CD14-positive monocyte (primary cell): Measurements from ENCODE around the gene ALDH4A1. TPM values are rescaled to one million over a fixed set of nuclear protein-coding genes. Genes with fewer than 3 reads are reported as not detected.

Experiments used
- DNase-seq, 3 donors: peaks; one replicate each; pipeline ENCODE4 v3.0.0-alpha.2; 2011 to 2022
- H2AFZ ChIP-seq: 2 replicates; pipeline ENCODE4 v1.6.0; 2012; ENCODE audit warnings: mild to moderate bottlenecking, low read depth, low read length, inconsistent platforms; ENCODE audit not compliant: insufficient read depth, poor library complexity, severe bottlenecking
- H3K27ac ChIP-seq, 2 donors: 1 replicate in 1 of 2; 2 replicates in 1 of 2; pipeline ENCODE4 v1.5.1; 2012 to 2013; ENCODE audit warnings: low read length in 2 of 2, control low read depth in 1 of 2, inconsistent platforms in 1 of 2, low read depth in 1 of 2, mild to moderate bottlenecking in 1 of 2
- H3K27me3 ChIP-seq, 2 donors: one replicate each; pipeline versions ENCODE4 v1.6.0 to v1.6.1; 2011 to 2013; ENCODE audit warnings: low read length in 2 of 2; ENCODE audit not compliant: control insufficient read depth in 2 of 2, insufficient read depth in 2 of 2
- H3K36me3 ChIP-seq, 2 donors: replicated peaks in 1 of 2; 1 replicate in 1 of 2; 2 replicates in 1 of 2; pipeline versions ENCODE4 v1.5.1 to v1.6.1; 2012 to 2013; ENCODE audit warnings: low read length in 2 of 2, control low read depth in 1 of 2, inconsistent platforms in 1 of 2, mild to moderate bottlenecking in 1 of 2; ENCODE audit not compliant: insufficient read depth in 2 of 2, control insufficient read depth in 1 of 2
- H3K4me1 ChIP-seq, 2 donors: 1 replicate in 1 of 2; 2 replicates in 1 of 2; pipeline versions ENCODE4 v1.5.1 to v1.6.1; 2012 to 2013; ENCODE audit warnings: low read length in 2 of 2, control low read depth in 1 of 2, inconsistent platforms in 1 of 2, mild to moderate bottlenecking in 1 of 2, moderate library complexity in 1 of 2; ENCODE audit not compliant: insufficient read depth in 2 of 2, control insufficient read depth in 1 of 2
- H3K4me2 ChIP-seq: replicated peaks from 2 replicates; pipeline ENCODE3; 2012; ENCODE audit warnings: low read length, moderate library complexity, mild to moderate bottlenecking; ENCODE audit not compliant: poor library complexity, severe bottlenecking; ENCODE audit errors: extremely low read depth
- H3K4me3 ChIP-seq, 3 experiments: fragments of 200-600 bp in 1 of 3; sonication (generic) in 1 of 3; replicated peaks in 1 of 3; 1 replicate in 2 of 3; 2 replicates in 1 of 3; pipeline ENCODE4 v1.5.1; 2011 to 2013; ENCODE audit warnings: low read length in 3 of 3, mild to moderate bottlenecking in 3 of 3, control low read depth in 2 of 3, low read depth in 2 of 3, inconsistent platforms in 1 of 3, moderate library complexity in 1 of 3
- H3K79me2 ChIP-seq: 2 replicates; pipeline ENCODE4 v1.6.0; 2012; ENCODE audit warnings: mild to moderate bottlenecking, control low read depth, inconsistent platforms, low read length, moderate library complexity; ENCODE audit not compliant: insufficient read depth
- H3K9ac ChIP-seq: 2 replicates; pipeline ENCODE4 v1.6.0; 2017; ENCODE audit warnings: low read length, mild to moderate bottlenecking; ENCODE audit not compliant: insufficient read depth, poor library complexity, severe bottlenecking
- H3K9me3 ChIP-seq, 2 donors: replicated peaks in 1 of 2; 1 replicate in 1 of 2; 2 replicates in 1 of 2; pipeline versions ENCODE4 v1.5.1 to v1.6.1; 2012 to 2013; ENCODE audit warnings: low read length in 2 of 2, control low read depth in 1 of 2; ENCODE audit not compliant: control insufficient read depth in 1 of 2, insufficient read depth in 1 of 2
- H4K20me1 ChIP-seq: 2 replicates; pipeline ENCODE4 v1.6.0; 2012; ENCODE audit warnings: mild to moderate bottlenecking, low read length, control low read depth, moderate library complexity; ENCODE audit not compliant: insufficient read depth
- H3K27ac Mint-ChIP-seq, 7 donors: one replicate each; pipeline ENCODE4 v1.8.0; 2020; ENCODE audit warnings: mild to moderate bottlenecking in 7 of 7, mixed read lengths in 7 of 7, moderate library complexity in 6 of 7, inconsistent platforms in 2 of 7
- H3K27me3 Mint-ChIP-seq, 3 donors: one replicate each; pipeline ENCODE4 v1.8.0; 2021 to 2022; ENCODE audit warnings: low read depth in 3 of 3, mild to moderate bottlenecking in 3 of 3, mixed read lengths in 3 of 3, moderate library complexity in 3 of 3, inconsistent platforms in 1 of 3
- H3K36me3 Mint-ChIP-seq, 2 donors: one replicate each; pipeline ENCODE4 v1.8.0; 2020; ENCODE audit warnings: mixed read lengths in 2 of 2, inconsistent platforms in 1 of 2, mild to moderate bottlenecking in 1 of 2
- H3K4me1 Mint-ChIP-seq: one replicate; pipeline ENCODE4 v1.8.0; 2020; ENCODE audit warnings: mild to moderate bottlenecking, mixed read lengths
- H3K4me3 Mint-ChIP-seq, 2 donors: one replicate each; pipeline ENCODE4 v1.8.0; 2020; ENCODE audit warnings: mild to moderate bottlenecking in 2 of 2, mixed read lengths in 2 of 2, moderate library complexity in 1 of 2
- H3K9me3 Mint-ChIP-seq, 7 donors: one replicate each; pipeline ENCODE4 v1.8.0; 2020 to 2022; ENCODE audit warnings: mixed read lengths in 7 of 7, mild to moderate bottlenecking in 6 of 7, moderate library complexity in 6 of 7, inconsistent platforms in 2 of 7
- WGBS: methylation state at CpG from one replicate; pipeline ENCODE4 v1.1.5; 2013; ENCODE audit warnings: missing lambda C conversion rate; ENCODE audit not compliant: insufficient coverage; 5-methylcytosine and 5-hydroxymethylcytosine counted together
- intact Hi-C, 2 donors: fragments of 100-400 bp; cut with micrococcal nuclease; formaldehyde crosslinking; loops; one replicate each; pipeline versions ENCODE4 v1.15.0 to v1.15.1; 2023
- polyA plus RNA-seq, 3 donors: library from polyadenylated mRNA; depleted of rRNA in 1 of 3; unstranded in 2 of 3; stranded (reverse) in 1 of 3; fragments of 300-500 nt in 2 of 3; fragments of >200 nt in 1 of 3; fragmentation: Illumina TruSeq in 2 of 3; gene quantifications; 1 replicate in 2 of 3; 2 replicates in 1 of 3; pipeline ENCODE4 v1.2.3, GENCODE V29; 2012 to 2021
- TF ChIP-seq, protein P1 (sequence below): fragments of 200-600 bp; IDR thresholded peaks from one replicate; pipeline ENCODE4 v1.8.0; 2022; ENCODE audit warnings: antibody characterized with exemption, mild to moderate bottlenecking

The ALDH4A1 gene
- polyA plus RNA-seq, 3 donors, result 4.8 to 7.8 (median 6.1) TPM

GRCh38 chr1:18936471-18936813, 34.1 kb upstream of the ALDH4A1 start:
- Mint-ChIP-seq H3K27ac (no peak overlapping the region), H3K4me1 (peaks cover 8% of the 10 kb centered on the region), H3K9me3 (no peaks in the 10 kb centered on the region), H3K4me3 (no peak overlapping the region), H3K27me3 (peaks cover 0 to 6% (median 3%) of the 10 kb centered on the region in 3 donors), H3K36me3 (no peaks in the 10 kb centered on the region)
- no peaks in the 10 kb centered on the region for H3K27me3 ChIP-seq
- H3K27ac ChIP-seq, result no peak overlapping the region
- H3K9ac ChIP-seq, result no peak overlapping the region
- no peaks in the 10 kb centered on the region for H3K79me2 ChIP-seq
- H4K20me1 ChIP-seq, result peaks cover 91% of the 10 kb centered on the region
- WGBS, result 100% methylated on average over 3 of the region's 3 CpGs
- TF ChIP-seq, protein P1, sequence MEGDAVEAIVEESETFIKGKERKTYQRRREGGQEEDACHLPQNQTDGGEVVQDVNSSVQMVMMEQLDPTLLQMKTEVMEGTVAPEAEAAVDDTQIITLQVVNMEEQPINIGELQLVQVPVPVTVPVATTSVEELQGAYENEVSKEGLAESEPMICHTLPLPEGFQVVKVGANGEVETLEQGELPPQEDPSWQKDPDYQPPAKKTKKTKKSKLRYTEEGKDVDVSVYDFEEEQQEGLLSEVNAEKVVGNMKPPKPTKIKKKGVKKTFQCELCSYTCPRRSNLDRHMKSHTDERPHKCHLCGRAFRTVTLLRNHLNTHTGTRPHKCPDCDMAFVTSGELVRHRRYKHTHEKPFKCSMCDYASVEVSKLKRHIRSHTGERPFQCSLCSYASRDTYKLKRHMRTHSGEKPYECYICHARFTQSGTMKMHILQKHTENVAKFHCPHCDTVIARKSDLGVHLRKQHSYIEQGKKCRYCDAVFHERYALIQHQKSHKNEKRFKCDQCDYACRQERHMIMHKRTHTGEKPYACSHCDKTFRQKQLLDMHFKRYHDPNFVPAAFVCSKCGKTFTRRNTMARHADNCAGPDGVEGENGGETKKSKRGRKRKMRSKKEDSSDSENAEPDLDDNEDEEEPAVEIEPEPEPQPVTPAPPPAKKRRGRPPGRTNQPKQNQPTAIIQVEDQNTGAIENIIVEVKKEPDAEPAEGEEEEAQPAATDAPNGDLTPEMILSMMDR, result no peak
- no peak overlapping the region for H2AFZ ChIP-seq
- no peak for DNase-seq
- peaks cover 0 to under 1% of the 10 kb centered on the region in 2 donors for H3K4me1 ChIP-seq
- H3K4me2 ChIP-seq, result no peak overlapping the region
- intact Hi-C loops, result no loop called here
- H3K9me3 ChIP-seq, result no peaks in the 10 kb centered on the region
- H3K4me3 ChIP-seq, result no peak overlapping the region
- H3K36me3 ChIP-seq, result no peaks in the 10 kb centered on the region

DNA sequence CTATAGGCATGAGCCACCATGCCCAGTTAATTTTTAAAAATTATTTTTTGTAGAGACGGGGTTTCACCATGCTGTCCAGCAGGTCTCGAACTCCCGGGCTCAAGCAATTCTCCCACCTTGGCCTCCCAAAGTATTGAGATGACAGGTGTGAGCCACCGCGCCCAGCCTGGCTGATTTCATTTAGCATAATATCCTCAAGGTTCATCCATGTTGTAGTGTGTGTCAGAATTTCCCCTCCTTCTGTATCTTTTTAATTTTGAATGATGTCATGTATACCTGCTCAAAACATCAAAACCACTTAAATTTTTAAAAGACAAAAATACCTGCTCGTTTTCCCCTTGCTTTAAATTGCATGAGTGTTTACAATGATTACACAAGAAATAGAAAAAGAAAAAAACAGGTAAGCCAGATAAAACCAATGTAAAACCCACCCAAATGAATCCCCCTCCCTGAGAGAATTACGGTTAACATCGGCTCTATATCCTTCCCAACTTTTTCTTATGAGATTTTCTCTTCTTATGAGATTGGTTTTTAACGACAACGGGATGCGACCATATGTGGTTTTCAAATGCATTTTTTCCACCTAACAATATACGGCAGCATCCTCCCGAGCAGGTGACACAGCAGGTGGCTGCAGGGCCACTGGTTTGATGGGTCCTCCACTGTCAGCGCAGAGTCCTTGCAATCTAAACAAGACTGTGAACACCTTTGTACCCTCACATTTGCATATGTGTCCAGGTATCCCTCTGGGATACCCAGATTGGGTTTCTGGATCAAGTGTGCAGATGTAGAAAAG, 32.0 kb upstream of the ALDH4A1 start:
- H3K27me3 ChIP-seq, result no peaks in the 10 kb centered on the region
- TF ChIP-seq, protein P1, result no peak
- WGBS, result 85% methylated on average over 5 of the region's 14 CpGs
- H3K36me3 ChIP-seq, result no peaks in the 10 kb centered on the region
- no peak overlapping the region for H3K4me3 ChIP-seq
- no peaks in the 10 kb centered on the region for H3K9me3 ChIP-seq
- Mint-ChIP-seq H3K27ac (no peak overlapping the region), H3K9me3 (no peaks in the 10 kb centered on the region), H3K4me3 (no peak overlapping the region), H3K27me3 (peaks cover 1 to 4% (median 2%) of the 10 kb centered on the region in 3 donors), H3K36me3 (peaks cover 0 to 2% of the 10 kb centered on the region in 2 donors), H3K4me1 (peaks cover 12% of the 10 kb centered on the region)
- intact Hi-C loops, result no loop called here
- H3K79me2 ChIP-seq, result no peaks in the 10 kb centered on the region
- H3K27ac ChIP-seq, result no peak overlapping the region
- H2AFZ ChIP-seq, result no peak overlapping the region
- H3K4me1 ChIP-seq, result no peaks in the 10 kb centered on the region
- H4K20me1 ChIP-seq, result peaks cover 81% of the 10 kb centered on the region
- H3K4me2 ChIP-seq, result no peak overlapping the region
- no peak for DNase-seq
- no peak overlapping the region for H3K9ac ChIP-seq
